Measurements from ENCODE around the gene TXNDC11.
A peak's percentile ranks its signal among the peaks of the same experiment; 100 is the strongest.

TXNDC11 gene

GRCh38 chr16:11779074-11779473 is 36.4 kb upstream of the TXNDC11 start:
- TF ChIP-seq CTCF (conservative IDR thresholded peaks at IDR 0.05; ENCODE audit: low read depth, low read length), result no peak
- Histone ChIP-seq H3K4me2 (no peak overlapping the region), H2AFZ (ENCODE audit: low read depth) (no peak overlapping the region), H3K4me3 (IDR thresholded peaks at IDR 0.05; ENCODE audit: insufficient read depth, low read depth, low read length) (no peak overlapping the region), H3K9ac (no peak overlapping the region), H3K27ac (no peak overlapping the region), H3K79me2 (ENCODE audit: insufficient read depth, low read depth) (peaks cover 43% of the 10 kb centered on the region), H3K36me3 (ENCODE audit: insufficient read depth) (peaks cover 24% of the 10 kb centered on the region; the same call in 1 of the 2 replicates), H3K27me3 (ENCODE audit: insufficient read depth, low read depth) (no peaks in the 10 kb centered on the region), H3K4me1 (ENCODE audit: low read depth, poor library complexity, severe bottlenecking) (peaks cover 51% of the 10 kb centered on the region), H4K20me1 (ENCODE audit: insufficient read depth) (no peaks in the 10 kb centered on the region)

GRCh38 chr16:11774065-11774626 is 31.5 kb upstream of the TXNDC11 start:
- Histone ChIP-seq H3K27ac (no peak overlapping the region; the same call in 1 of the 2 replicates), H3K79me2 (ENCODE audit: insufficient read depth, low read depth) (peaks cover 10% of the 10 kb centered on the region; the same call in 1 of the 2 replicates)

GRCh38 chr16:11768849-11769248 is 26.2 kb upstream of the TXNDC11 start:
- Histone ChIP-seq H3K27ac (no peak overlapping the region), H2AFZ (ENCODE audit: low read depth) (no peak overlapping the region), H3K9ac (no peak overlapping the region), H3K4me1 (ENCODE audit: low read depth, poor library complexity, severe bottlenecking) (peaks cover 8% of the 10 kb centered on the region), H4K20me1 (ENCODE audit: insufficient read depth) (no peaks in the 10 kb centered on the region), H3K4me2 (no peak overlapping the region), H3K4me3 (IDR thresholded peaks at IDR 0.05; ENCODE audit: insufficient read depth, low read depth, low read length) (no peak overlapping the region), H3K79me2 (ENCODE audit: insufficient read depth, low read depth) (peaks cover 6% of the 10 kb centered on the region; the same call in 1 of the 2 replicates), H3K36me3 (ENCODE audit: insufficient read depth) (peaks cover 49% of the 10 kb centered on the region; the same call in 1 of the 2 replicates), H3K27me3 (ENCODE audit: insufficient read depth, low read depth) (no peaks in the 10 kb centered on the region; the same call in 1 of the 2 replicates)
- no peak for TF ChIP-seq CTCF (conservative IDR thresholded peaks at IDR 0.05; ENCODE audit: low read depth, low read length)

More at GRCh38 chr16:11774065-11774626, 31.5 kb upstream of the TXNDC11 start:
- peak overlapping the region; percentile 8; the same call in 1 of the 2 replicates for H3K4me2 ChIP-seq
- no peak overlapping the region for H3K4me3 ChIP-seq (IDR thresholded peaks at IDR 0.05; ENCODE audit: insufficient read depth, low read depth, low read length)
- H3K9ac ChIP-seq, result no peak overlapping the region
- TF ChIP-seq CTCF (conservative IDR thresholded peaks at IDR 0.05; ENCODE audit: low read depth, low read length), result no peak
- no peaks in the 10 kb centered on the region for H4K20me1 ChIP-seq (ENCODE audit: insufficient read depth)
- H2AFZ ChIP-seq (ENCODE audit: low read depth), result no peak overlapping the region
- H3K4me1 ChIP-seq (ENCODE audit: low read depth, poor library complexity, severe bottlenecking), result peaks cover 28% of the 10 kb centered on the region
- H3K36me3 ChIP-seq (ENCODE audit: insufficient read depth), result peaks cover 38% of the 10 kb centered on the region; the same call in 1 of the 2 replicates
- H3K27me3 ChIP-seq (ENCODE audit: insufficient read depth, low read depth), result no peaks in the 10 kb centered on the region

DNA sequence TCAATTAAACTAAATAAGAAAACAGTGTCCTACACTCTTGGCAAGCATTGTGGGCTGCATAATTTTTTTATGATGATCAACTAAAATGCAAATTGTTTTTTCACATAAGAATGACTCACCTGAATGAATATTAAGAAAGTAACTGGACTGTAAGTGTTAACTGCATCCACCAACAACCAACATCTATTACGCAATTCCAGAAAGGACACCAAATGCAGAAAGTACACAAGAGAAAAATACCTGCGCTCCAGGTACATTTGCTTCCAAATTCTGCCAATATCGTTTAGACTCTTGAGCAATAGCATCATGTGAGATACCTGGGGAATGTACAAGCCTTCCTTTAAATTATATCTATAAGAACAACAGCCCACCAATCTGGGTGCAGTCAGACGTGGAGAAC is 19.8 kb upstream of the TXNDC11 start:
- Histone ChIP-seq H3K27me3 (ENCODE audit: insufficient read depth, low read depth) (no peaks in the 10 kb centered on the region; the same call in 1 of the 2 replicates), H3K9ac (no peak overlapping the region), H3K79me2 (ENCODE audit: insufficient read depth, low read depth) (no peaks in the 10 kb centered on the region), H3K4me3 (IDR thresholded peaks at IDR 0.05; ENCODE audit: insufficient read depth, low read depth, low read length) (no peak overlapping the region), H3K36me3 (ENCODE audit: insufficient read depth) (peaks cover 23% of the 10 kb centered on the region; the same call in 1 of the 2 replicates), H4K20me1 (ENCODE audit: insufficient read depth) (no peaks in the 10 kb centered on the region), H3K4me2 (no peak overlapping the region), H2AFZ (ENCODE audit: low read depth) (no peak overlapping the region), H3K27ac (no peak overlapping the region), H3K4me1 (ENCODE audit: low read depth, poor library complexity, severe bottlenecking) (no peaks in the 10 kb centered on the region)
- no peak for TF ChIP-seq CTCF (conservative IDR thresholded peaks at IDR 0.05; ENCODE audit: low read depth, low read length)
